HepG2 (cell line): ENCODE results near the gene ARL5A. TPM values are rescaled to one million over a fixed set of nuclear protein-coding genes. Genes with fewer than 3 reads are reported as not detected.

ENCODE experiments used
- ATF7-NPFF ChIP-seq: sonication (generic); formaldehyde crosslinking; IDR thresholded peaks from 2 replicates; pipeline ENCODE4 v1.8.1; 2023; ENCODE audit warnings: mild to moderate bottlenecking, low read depth, missing genetic modification reagents, moderate library complexity
- CCDC6 ChIP-seq: sonication (generic); formaldehyde crosslinking; IDR thresholded peaks from 2 replicates; pipeline ENCODE4 v1.8.1; 2022; ENCODE audit warnings: mild to moderate bottlenecking, missing genetic modification reagents, moderate library complexity
- JUN ChIP-seq: sonication (generic); formaldehyde crosslinking; IDR thresholded peaks from 2 replicates; pipeline ENCODE4 v1.4.0; 2020; ENCODE audit warnings: mild to moderate bottlenecking, missing genetic modification reagents
- KAT8 ChIP-seq: IDR thresholded peaks from 2 replicates; pipeline ENCODE4 v1.6.1; 2016; ENCODE audit warnings: missing genetic modification reagents, missing compliant biosample characterization
- KDM5B ChIP-seq: sonication (generic); formaldehyde crosslinking; IDR thresholded peaks from 2 replicates; pipeline ENCODE4 v1.4.0; 2020; ENCODE audit warnings: missing genetic modification reagents, mild to moderate bottlenecking, borderline replicate concordance
- MAFF ChIP-seq: IDR thresholded peaks from 2 replicates; pipeline ENCODE4 v1.6.1; 2011; ENCODE audit warnings: low read depth, low read length, improper control_type of control experiment
- NFIB ChIP-seq: sonication (generic); formaldehyde crosslinking; IDR thresholded peaks from 2 replicates; pipeline ENCODE4 v1.9.0; 2021; ENCODE audit warnings: missing genetic modification reagents, mild to moderate bottlenecking, borderline replicate concordance
- NFKB2 ChIP-seq: sonication (generic); formaldehyde crosslinking; IDR thresholded peaks from 2 replicates; pipeline ENCODE4 v1.4.0; 2020; ENCODE audit warnings: missing genetic modification reagents, borderline replicate concordance
- PPARG ChIP-seq: conservative IDR thresholded peaks from 2 replicates; pipeline ENCODE4 v1.6.1; 2016; ENCODE audit warnings: missing biosample characterization, missing genetic modification reagents
- RXRB ChIP-seq: IDR thresholded peaks from 2 replicates; pipeline ENCODE4 v1.6.1; 2016; ENCODE audit warnings: borderline replicate concordance, missing genetic modification reagents, missing compliant biosample characterization
- SOX13 ChIP-seq, 3 experiments: fragments of 450-650 bp in 1 of 3; sonication (generic) in 1 of 3; formaldehyde crosslinking in 1 of 3; IDR thresholded peaks in 2 of 3; conservative IDR thresholded peaks in 1 of 3; 2 replicates each; pipeline versions ENCODE4 v1.5.0 to v1.6.1; 2016 to 2020; ENCODE audit warnings: antibody characterized with exemption in 1 of 3, mild to moderate bottlenecking in 1 of 3, missing compliant biosample characterization in 1 of 3, missing genetic modification reagents in 1 of 3, moderate library complexity in 1 of 3
- SRY ChIP-seq: sonication (generic); formaldehyde crosslinking; IDR thresholded peaks from 2 replicates; pipeline ENCODE4 v1.8.0; 2022; ENCODE audit warnings: mild to moderate bottlenecking, missing genetic modification reagents
- STAG1 ChIP-seq: sonication (generic); formaldehyde crosslinking; IDR thresholded peaks from 2 replicates; pipeline ENCODE4 v1.4.0; 2020; ENCODE audit warnings: missing genetic modification reagents
- TEAD3 ChIP-seq: optimal IDR thresholded peaks from 2 replicates; pipeline ENCODE3; 2016; ENCODE audit warnings: borderline replicate concordance
- U2AF1 ChIP-seq: fragments of 200-400 bp; formaldehyde crosslinking; optimal IDR thresholded peaks from 2 replicates; pipeline ENCODE3; 2017; ENCODE audit warnings: mild to moderate bottlenecking, low read depth, low read length
- ZFP37 ChIP-seq: sonication (generic); formaldehyde crosslinking; IDR thresholded peaks from 2 replicates; pipeline ENCODE4 v1.4.0; 2020; ENCODE audit warnings: missing genetic modification reagents, borderline replicate concordance
- ZNF552 ChIP-seq: sonication (generic); formaldehyde crosslinking; IDR thresholded peaks from 2 replicates; pipeline ENCODE4 v1.9.0; 2022; ENCODE audit warnings: missing genetic modification reagents, mild to moderate bottlenecking, borderline replicate concordance
- ZNF746 ChIP-seq: sonication (generic); formaldehyde crosslinking; IDR thresholded peaks from 2 replicates; pipeline ENCODE4 v1.8.0; 2022; ENCODE audit warnings: mild to moderate bottlenecking, missing genetic modification reagents
- ZNF839 ChIP-seq: sonication (generic); formaldehyde crosslinking; IDR thresholded peaks from 2 replicates; pipeline ENCODE4 v1.4.0; 2020; ENCODE audit warnings: missing genetic modification reagents, mild to moderate bottlenecking, borderline replicate concordance
- polyA plus RNA-seq, 8 experiments: library from polyadenylated mRNA; depleted of rRNA in 3 of 8; stranded (reverse) in 7 of 8; unstranded in 1 of 8; fragments of >200 nt; fragmentation: Illumina TruSeq in 4 of 8; extraction: Trizol in 4 of 8; gene quantifications; 2 replicates each; pipeline versions ENCODE4 v1.2.1 to v1.2.3, GENCODE V29; 2011 to 2016; ENCODE audit warnings: low read depth in 4 of 8, missing spikeins in 1 of 8, mixed read lengths in 1 of 8; ENCODE audit not compliant: insufficient read depth in 1 of 8
- total RNA-seq, 5 experiments: library from RNA; depleted of rRNA; stranded (reverse); fragments of >200 nt; fragmentation: Illumina TruSeq; extraction: Trizol; gene quantifications; 2 replicates each; pipeline ENCODE4 v1.2.3, GENCODE V29; 2016; ENCODE audit warnings: low read depth in 1 of 5
- TF ChIP-seq, protein P1 (sequence below): sonication (generic); formaldehyde crosslinking; IDR thresholded peaks from 2 replicates; pipeline ENCODE4 v1.4.0; 2020; ENCODE audit warnings: missing genetic modification reagents
- TF ChIP-seq, protein P2 (sequence below): sonication (generic); formaldehyde crosslinking; IDR thresholded peaks from 2 replicates; pipeline ENCODE4 v1.5.1; 2020; ENCODE audit warnings: mild to moderate bottlenecking, moderate library complexity, missing genetic modification reagents
- TF ChIP-seq, protein P3 (sequence below): sonication (generic); formaldehyde crosslinking; IDR thresholded peaks from 2 replicates; pipeline ENCODE4 v1.5.0; 2020; ENCODE audit warnings: missing genetic modification reagents
- TF ChIP-seq, protein P4 (sequence below): sonication (generic); formaldehyde crosslinking; IDR thresholded peaks from 2 replicates; pipeline ENCODE4 v1.4.0; 2020; ENCODE audit warnings: missing genetic modification reagents; ENCODE audit errors: not compliant biosample characterization

Gene ARL5A
- total and polyA plus RNA-seq, 2 of the 13 experiments (the other 11 are each of a cell fraction or from before 2014, with no cell fraction given) = 47.5 to 149 TPM

DNA sequence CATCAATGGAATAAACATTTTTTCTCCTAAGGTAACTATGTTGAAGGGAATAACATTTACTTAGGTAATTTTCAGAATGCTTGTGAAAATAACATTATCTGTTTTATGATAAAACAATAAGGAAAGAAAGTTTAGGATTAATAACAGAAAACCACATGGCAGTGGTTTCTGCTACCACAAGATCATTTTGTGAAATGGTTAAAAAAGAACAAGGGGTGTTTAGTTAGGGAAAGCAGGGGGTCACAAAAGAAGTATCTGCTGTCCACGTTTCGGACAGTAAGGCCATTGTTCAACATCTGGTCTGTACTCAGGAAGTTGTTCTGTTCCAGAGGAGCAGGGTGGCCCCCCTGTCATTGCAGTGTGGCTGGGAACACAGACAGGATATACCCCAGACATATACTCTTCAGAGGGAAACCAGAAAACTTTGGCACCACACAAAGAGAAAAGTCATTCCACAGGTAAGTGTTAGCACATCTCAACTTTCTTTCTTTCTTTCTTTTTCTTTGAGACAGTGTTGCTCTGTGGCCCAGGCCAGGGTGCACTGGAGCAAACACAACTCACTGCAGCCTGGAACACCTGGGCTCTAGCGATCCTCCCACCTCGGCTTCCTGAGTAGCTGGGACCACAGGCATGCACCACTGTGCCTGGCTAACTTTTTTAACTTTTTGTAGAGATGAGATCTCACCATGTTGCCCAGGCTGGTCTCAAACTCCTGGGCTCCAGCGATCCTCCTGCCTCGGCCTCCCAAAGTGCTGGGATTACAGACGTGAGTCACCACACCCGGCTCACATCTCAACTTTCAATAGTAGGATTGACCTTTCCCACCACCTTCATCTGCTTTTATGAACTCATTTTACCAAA is 14.8 kb upstream of the ARL5A start (continued):
- TF ChIP-seq, protein P1, sequence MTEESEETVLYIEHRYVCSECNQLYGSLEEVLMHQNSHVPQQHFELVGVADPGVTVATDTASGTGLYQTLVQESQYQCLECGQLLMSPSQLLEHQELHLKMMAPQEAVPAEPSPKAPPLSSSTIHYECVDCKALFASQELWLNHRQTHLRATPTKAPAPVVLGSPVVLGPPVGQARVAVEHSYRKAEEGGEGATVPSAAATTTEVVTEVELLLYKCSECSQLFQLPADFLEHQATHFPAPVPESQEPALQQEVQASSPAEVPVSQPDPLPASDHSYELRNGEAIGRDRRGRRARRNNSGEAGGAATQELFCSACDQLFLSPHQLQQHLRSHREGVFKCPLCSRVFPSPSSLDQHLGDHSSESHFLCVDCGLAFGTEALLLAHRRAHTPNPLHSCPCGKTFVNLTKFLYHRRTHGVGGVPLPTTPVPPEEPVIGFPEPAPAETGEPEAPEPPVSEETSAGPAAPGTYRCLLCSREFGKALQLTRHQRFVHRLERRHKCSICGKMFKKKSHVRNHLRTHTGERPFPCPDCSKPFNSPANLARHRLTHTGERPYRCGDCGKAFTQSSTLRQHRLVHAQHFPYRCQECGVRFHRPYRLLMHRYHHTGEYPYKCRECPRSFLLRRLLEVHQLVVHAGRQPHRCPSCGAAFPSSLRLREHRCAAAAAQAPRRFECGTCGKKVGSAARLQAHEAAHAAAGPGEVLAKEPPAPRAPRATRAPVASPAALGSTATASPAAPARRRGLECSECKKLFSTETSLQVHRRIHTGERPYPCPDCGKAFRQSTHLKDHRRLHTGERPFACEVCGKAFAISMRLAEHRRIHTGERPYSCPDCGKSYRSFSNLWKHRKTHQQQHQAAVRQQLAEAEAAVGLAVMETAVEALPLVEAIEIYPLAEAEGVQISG (CRISPR knock-in tag) = peak; percentile 40; the same call in 1 of the 2 replicates
- peak; percentile 36 for TF ChIP-seq U2AF1
- peak; percentile 75 for TF ChIP-seq RXRB
- TF ChIP-seq STAG1 (CRISPR knock-in tag) = no peak
- TF ChIP-seq ATF7-NPFF (CRISPR knock-in tag) = no peak
- TF ChIP-seq, protein P2, sequence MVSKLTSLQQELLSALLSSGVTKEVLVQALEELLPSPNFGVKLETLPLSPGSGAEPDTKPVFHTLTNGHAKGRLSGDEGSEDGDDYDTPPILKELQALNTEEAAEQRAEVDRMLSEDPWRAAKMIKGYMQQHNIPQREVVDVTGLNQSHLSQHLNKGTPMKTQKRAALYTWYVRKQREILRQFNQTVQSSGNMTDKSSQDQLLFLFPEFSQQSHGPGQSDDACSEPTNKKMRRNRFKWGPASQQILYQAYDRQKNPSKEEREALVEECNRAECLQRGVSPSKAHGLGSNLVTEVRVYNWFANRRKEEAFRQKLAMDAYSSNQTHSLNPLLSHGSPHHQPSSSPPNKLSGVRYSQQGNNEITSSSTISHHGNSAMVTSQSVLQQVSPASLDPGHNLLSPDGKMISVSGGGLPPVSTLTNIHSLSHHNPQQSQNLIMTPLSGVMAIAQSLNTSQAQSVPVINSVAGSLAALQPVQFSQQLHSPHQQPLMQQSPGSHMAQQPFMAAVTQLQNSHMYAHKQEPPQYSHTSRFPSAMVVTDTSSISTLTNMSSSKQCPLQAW = peak; percentile 61; the same call in 1 of the 2 replicates
- TF ChIP-seq SRY (CRISPR knock-in tag) = no peak
- no peak for TF ChIP-seq NFKB2 (CRISPR knock-in tag)
- TF ChIP-seq, protein P3, sequence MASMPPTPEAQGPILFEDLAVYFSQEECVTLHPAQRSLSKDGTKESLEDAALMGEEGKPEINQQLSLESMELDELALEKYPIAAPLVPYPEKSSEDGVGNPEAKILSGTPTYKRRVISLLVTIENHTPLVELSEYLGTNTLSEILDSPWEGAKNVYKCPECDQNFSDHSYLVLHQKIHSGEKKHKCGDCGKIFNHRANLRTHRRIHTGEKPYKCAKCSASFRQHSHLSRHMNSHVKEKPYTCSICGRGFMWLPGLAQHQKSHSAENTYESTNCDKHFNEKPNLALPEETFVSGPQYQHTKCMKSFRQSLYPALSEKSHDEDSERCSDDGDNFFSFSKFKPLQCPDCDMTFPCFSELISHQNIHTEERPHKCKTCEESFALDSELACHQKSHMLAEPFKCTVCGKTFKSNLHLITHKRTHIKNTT (CRISPR knock-in tag) = no peak
- TF ChIP-seq, protein P4, sequence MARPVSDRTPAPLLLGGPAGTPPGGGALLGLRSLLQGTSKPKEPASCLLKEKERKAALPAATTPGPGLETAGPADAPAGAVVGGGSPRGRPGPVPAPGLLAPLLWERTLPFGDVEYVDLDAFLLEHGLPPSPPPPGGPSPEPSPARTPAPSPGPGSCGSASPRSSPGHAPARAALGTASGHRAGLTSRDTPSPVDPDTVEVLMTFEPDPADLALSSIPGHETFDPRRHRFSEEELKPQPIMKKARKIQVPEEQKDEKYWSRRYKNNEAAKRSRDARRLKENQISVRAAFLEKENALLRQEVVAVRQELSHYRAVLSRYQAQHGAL = no peak
- no peak for TF ChIP-seq ZNF552 (CRISPR knock-in tag)
- TF ChIP-seq NFIB = no peak
- TF ChIP-seq JUN (CRISPR knock-in tag) = no peak
- no peak for TF ChIP-seq ZFP37 (CRISPR knock-in tag)
- TF ChIP-seq KAT8 (CRISPR knock-in tag) = peak; percentile 73
- no peak for TF ChIP-seq MAFF
- no peak; the same call in 1 of the 2 replicates for TF ChIP-seq PPARG (CRISPR knock-in tag)
- no peak for TF ChIP-seq ZNF839
- TF ChIP-seq KDM5B (CRISPR knock-in tag) = no peak
- no peak for TF ChIP-seq ZNF746 (CRISPR knock-in tag)
- TF ChIP-seq CCDC6 (CRISPR knock-in tag) = no peak
- TF ChIP-seq SOX13 (IDR thresholded peaks at IDR 0.05) = peak; percentile 92
- peak in 1 of 2 experiments; percentile 98; a peak in 2 of 4 replicates for TF ChIP-seq SOX13 (CRISPR knock-in tag; conservative IDR thresholded peaks at IDR 0.05 in 1 of 2, IDR thresholded peaks at IDR 0.05 in 1 of 2)
- peak; percentile 73 for TF ChIP-seq TEAD3 (CRISPR knock-in tag)
